Uterus (tissue), 2 donors: ENCODE data around the gene RAD51AP2.

Experiments used
- POLR2A ChIP-seq, 2 donors: fragments of 450-650 bp; IDR thresholded peaks; one replicate each; pipeline ENCODE4 v1.6.1; 2016; ENCODE audit warnings: antibody characterized with exemption in 2 of 2, mild to moderate bottlenecking in 1 of 2, moderate library complexity in 1 of 2
- TF ChIP-seq, protein P1 (sequence below), 4 experiments: fragments of 200-600 bp in 2 of 4; fragments of 450-650 bp in 2 of 4; sonication (generic) in 2 of 4; IDR thresholded peaks; one replicate each; pipeline ENCODE4 v1.5.1; 2016 to 2019; ENCODE audit warnings: antibody characterized with exemption in 4 of 4, mild to moderate bottlenecking in 2 of 4, moderate library complexity in 1 of 4

DNA sequence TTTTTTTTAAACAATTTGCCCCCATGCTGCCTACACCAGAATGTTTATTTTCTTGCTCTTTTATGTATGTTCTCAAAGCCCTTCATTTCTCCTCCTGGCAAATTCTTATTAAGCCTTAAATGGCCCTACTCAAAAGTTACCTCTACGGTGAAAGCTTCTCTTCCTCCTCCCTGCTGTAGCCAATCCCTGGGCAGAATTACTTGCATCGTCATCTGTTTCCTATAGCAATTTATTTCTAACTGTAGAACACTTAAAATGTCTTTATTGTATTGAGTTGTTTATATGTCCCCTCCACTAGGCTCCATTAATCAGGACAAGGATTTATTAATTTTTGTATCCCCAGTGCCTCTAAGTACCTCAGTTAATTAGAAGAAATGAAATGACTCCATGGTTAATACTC is 2.5 kb upstream of the RAD51AP2 start:
- TF ChIP-seq, protein P1, sequence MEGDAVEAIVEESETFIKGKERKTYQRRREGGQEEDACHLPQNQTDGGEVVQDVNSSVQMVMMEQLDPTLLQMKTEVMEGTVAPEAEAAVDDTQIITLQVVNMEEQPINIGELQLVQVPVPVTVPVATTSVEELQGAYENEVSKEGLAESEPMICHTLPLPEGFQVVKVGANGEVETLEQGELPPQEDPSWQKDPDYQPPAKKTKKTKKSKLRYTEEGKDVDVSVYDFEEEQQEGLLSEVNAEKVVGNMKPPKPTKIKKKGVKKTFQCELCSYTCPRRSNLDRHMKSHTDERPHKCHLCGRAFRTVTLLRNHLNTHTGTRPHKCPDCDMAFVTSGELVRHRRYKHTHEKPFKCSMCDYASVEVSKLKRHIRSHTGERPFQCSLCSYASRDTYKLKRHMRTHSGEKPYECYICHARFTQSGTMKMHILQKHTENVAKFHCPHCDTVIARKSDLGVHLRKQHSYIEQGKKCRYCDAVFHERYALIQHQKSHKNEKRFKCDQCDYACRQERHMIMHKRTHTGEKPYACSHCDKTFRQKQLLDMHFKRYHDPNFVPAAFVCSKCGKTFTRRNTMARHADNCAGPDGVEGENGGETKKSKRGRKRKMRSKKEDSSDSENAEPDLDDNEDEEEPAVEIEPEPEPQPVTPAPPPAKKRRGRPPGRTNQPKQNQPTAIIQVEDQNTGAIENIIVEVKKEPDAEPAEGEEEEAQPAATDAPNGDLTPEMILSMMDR (IDR thresholded peaks at IDR 0.05), result no peak
- no peak for TF ChIP-seq POLR2A (IDR thresholded peaks at IDR 0.05)
